Transverse colon (tissue), 4 donors: Measurements from ENCODE around the gene DDX27. TPM values are rescaled to one million over a fixed set of nuclear protein-coding genes. Genes with fewer than 3 reads are reported as not detected.

Experiments used
- DNase-seq: peaks from one replicate; pipeline ENCODE4 v3.0.0-alpha.2; 2019
- H3K27ac ChIP-seq, 4 donors: fragments of 200-600 bp; sonication (generic); 2 replicates each; pipeline ENCODE4 v1.5.1; 2016 to 2018; ENCODE audit warnings: inconsistent platforms in 4 of 4
- H3K27me3 ChIP-seq: fragments of 200-600 bp; sonication (generic); 2 replicates; pipeline ENCODE4 v1.5.1; 2017; ENCODE audit warnings: inconsistent platforms
- H3K36me3 ChIP-seq, 4 donors: fragments of 200-600 bp; sonication (generic); 2 replicates each; pipeline ENCODE4 v1.5.1; 2017 to 2019; ENCODE audit warnings: inconsistent platforms in 4 of 4
- H3K4me1 ChIP-seq, 4 donors: fragments of 200-600 bp; sonication (generic); 2 replicates each; pipeline ENCODE4 v1.5.1; 2017 to 2020; ENCODE audit warnings: inconsistent platforms in 4 of 4
- H3K4me3 ChIP-seq, 4 donors: fragments of 200-600 bp; sonication (generic); 1 replicate in 1 of 4; 2 replicates in 3 of 4; pipeline versions ENCODE4 v1.5.1 to v1.6.1; 2017 to 2019; ENCODE audit warnings: inconsistent platforms in 4 of 4
- H3K9me3 ChIP-seq, 2 donors: fragments of 200-600 bp; sonication (generic); 2 replicates each; pipeline ENCODE4 v1.5.1; 2017 to 2019; ENCODE audit warnings: inconsistent platforms in 2 of 2
- CTCF ChIP-seq, 5 experiments: fragments of 200-600 bp in 3 of 5; fragments of 450-650 bp in 2 of 5; sonication (generic) in 3 of 5; IDR thresholded peaks; 1 replicate in 2 of 5; 2 replicates in 3 of 5; pipeline ENCODE4 v1.5.1; 2016 to 2017; ENCODE audit warnings: antibody characterized with exemption in 5 of 5, inconsistent platforms in 3 of 5, mild to moderate bottlenecking in 2 of 5, moderate library complexity in 1 of 5
- EP300 ChIP-seq: sonication (generic); formaldehyde crosslinking; IDR thresholded peaks from one replicate; pipeline ENCODE4 v1.6.1; 2017; ENCODE audit warnings: antibody characterized with exemption, low read depth
- POLR2A ChIP-seq: fragments of 450-650 bp; IDR thresholded peaks from one replicate; pipeline ENCODE4 v1.6.1; 2016; ENCODE audit warnings: antibody characterized with exemption, mild to moderate bottlenecking, moderate library complexity
- POLR2AphosphoS5 ChIP-seq, 3 donors: sonication (generic); formaldehyde crosslinking; IDR thresholded peaks; one replicate each; pipeline ENCODE4 v1.6.1; 2016; ENCODE audit warnings: antibody characterized with exemption in 3 of 3
- WGBS, 2 donors: methylation state at CpG; one replicate each; pipeline ENCODE4 v1.1.5; 2018; ENCODE audit warnings: low coverage in 1 of 2; 5-methylcytosine and 5-hydroxymethylcytosine counted together
- in situ Hi-C, 4 donors: fragments of 200-750 bp; cut with MboI; loops; one replicate each; pipeline versions ENCODE4 v1.15.0 to v1.15.1; 2017; ENCODE audit warnings: low sequenced_read_pairs in 3 of 4, low pct_ligation_motif_present in 1 of 4, low pct_unique_long_range_greater_than_20kb in 1 of 4
- intact Hi-C: fragments of 100-400 bp; cut with DNase I; formaldehyde crosslinking; loops from one replicate; pipeline ENCODE4 v1.15.1; 2023; ENCODE audit warnings: low total_unique reads
- total RNA-seq, 4 donors: library from RNA; depleted of rRNA; stranded (reverse); fragments of >200 nt; gene quantifications; one replicate each; pipeline ENCODE4 v1.1.0, GENCODE V29; 2016

The DDX27 gene
- total RNA-seq, 4 donors from 2014 or later = 13.1 to 37.0 (median 24.8) TPM

- Histone ChIP-seq H3K36me3 (peaks cover 0 to 87% (median 39%) of the 10 kb centered on the region in 4 donors), H3K4me3 (no peak overlapping the region), H3K9me3 (no peaks in the 10 kb centered on the region), H3K27me3 (no peaks in the 10 kb centered on the region), H3K4me1 (no peaks in the 10 kb centered on the region), H3K27ac (no peak overlapping the region)
- TF ChIP-seq POLR2AphosphoS5 (IDR thresholded peaks at IDR 0.05) (no peak), POLR2A (no peak)
- intact Hi-C loops = no loop called here
- DNase-seq = no peak
- WGBS, 2 donors = 96% methylated on average over 2 of the region's 2 CpGs; no CpG with 5 or more reads in 1 of the 2 donors
- in situ Hi-C loops = no loop called here
Measured at GRCh38 chr20:49259799-49260198, 40.6 kb downstream of the DDX27 start.

GRCh38 chr20:49260218-49260617, 41.0 kb downstream of the DDX27 start:
- DNase-seq = no peak
- TF ChIP-seq EP300 = no peak
- no peak for TF ChIP-seq POLR2A
- no peak for TF ChIP-seq POLR2AphosphoS5 (IDR thresholded peaks at IDR 0.05)
- TF ChIP-seq CTCF (IDR thresholded peaks at IDR 0.05) = no peak
- whole genome bisulfite sequencing, 2 donors = 86 to 96% methylated on average over 4 of the region's 4 CpGs
- Histone ChIP-seq H3K4me3 (no peak overlapping the region), H3K27me3 (no peaks in the 10 kb centered on the region), H3K27ac (no peak overlapping the region), H3K36me3 (peaks cover 0 to 89% (median 40%) of the 10 kb centered on the region in 4 donors), H3K4me1 (no peaks in the 10 kb centered on the region), H3K9me3 (no peaks in the 10 kb centered on the region)
- intact Hi-C loops (no loop called here), in situ Hi-C loops (no loop called here)

GRCh38 chr20:49261173-49261572, 42.0 kb downstream of the DDX27 start:
- H3K27me3 ChIP-seq = no peaks in the 10 kb centered on the region
- intact Hi-C loops = no loop called here
- H3K27ac ChIP-seq = no peak overlapping the region
- peaks cover 0 to 2% (median 0%) of the 10 kb centered on the region in 4 donors for H3K4me1 ChIP-seq
- no peaks in the 10 kb centered on the region for H3K9me3 ChIP-seq
- WGBS, 2 donors = 94 to 97% methylated on average over 3 of the region's 3 CpGs
- DNase-seq = no peak
- in situ Hi-C loops = no loop called here
- peaks cover 0 to 85% (median 39%) of the 10 kb centered on the region in 4 donors for H3K36me3 ChIP-seq
- H3K4me3 ChIP-seq = no peak overlapping the region
- TF ChIP-seq CTCF (IDR thresholded peaks at IDR 0.05) = no peak

- WGBS, 2 donors = 0 to 63% methylated on average over 1 of the region's 1 CpG
- Histone ChIP-seq H3K4me1 (peaks cover 0 to 15% (median 1%) of the 10 kb centered on the region in 4 donors), H3K27me3 (no peaks in the 10 kb centered on the region), H3K4me3 (no peak overlapping the region), H3K36me3 (peaks cover 0 to 78% (median 34%) of the 10 kb centered on the region in 4 donors), H3K9me3 (no peaks in the 10 kb centered on the region), H3K27ac (no peak overlapping the region)
- intact Hi-C loops (no loop called here), in situ Hi-C loops (no loop called here)
- TF ChIP-seq POLR2AphosphoS5 (IDR thresholded peaks at IDR 0.05) = no peak
- TF ChIP-seq CTCF (IDR thresholded peaks at IDR 0.05) = no peak
- TF ChIP-seq POLR2A = no peak
- TF ChIP-seq EP300 = no peak
- DNase-seq = no peak
Measured at GRCh38 chr20:49262444-49262843, 43.2 kb downstream of the DDX27 start.

- no peak overlapping the region for H3K4me3 ChIP-seq
- WGBS, 2 donors = 60% methylated on average over 4 of the region's 4 CpGs
- H3K9me3 ChIP-seq = no peaks in the 10 kb centered on the region
- H3K27me3 ChIP-seq = no peaks in the 10 kb centered on the region
- H3K4me1 ChIP-seq = peaks cover 0 to 35% (median 11%) of the 10 kb centered on the region in 4 donors
- no peak for TF ChIP-seq CTCF (IDR thresholded peaks at IDR 0.05)
- intact Hi-C loops (no loop called here), in situ Hi-C loops (no loop called here)
- H3K36me3 ChIP-seq = peaks cover 0 to 45% (median 19%) of the 10 kb centered on the region in 4 donors
- DNase-seq = no peak
- H3K27ac ChIP-seq = peak overlapping the region in 1 of 4 donors; percentile 31
Measured at GRCh38 chr20:49267327-49267726, 48.1 kb downstream of the DDX27 start.
